GM19455 (cell line): Measurements from ENCODE around the gene EEA1.
A peak's percentile ranks its signal among the peaks of the same experiment; 100 is the strongest.
"Not testable (repeated sequence)": the region's sequence is repeated elsewhere in the genome, so short reads cannot be mapped to it uniquely, and the experiment has no call there.

Source experiments
- ATAC-seq: cut with Tn5 transposase; IDR thresholded peaks from one replicate; pipeline ENCODE4 v1.9.1; 2021; ENCODE audit not compliant: unreplicated experiment

The EEA1 gene

DNA sequence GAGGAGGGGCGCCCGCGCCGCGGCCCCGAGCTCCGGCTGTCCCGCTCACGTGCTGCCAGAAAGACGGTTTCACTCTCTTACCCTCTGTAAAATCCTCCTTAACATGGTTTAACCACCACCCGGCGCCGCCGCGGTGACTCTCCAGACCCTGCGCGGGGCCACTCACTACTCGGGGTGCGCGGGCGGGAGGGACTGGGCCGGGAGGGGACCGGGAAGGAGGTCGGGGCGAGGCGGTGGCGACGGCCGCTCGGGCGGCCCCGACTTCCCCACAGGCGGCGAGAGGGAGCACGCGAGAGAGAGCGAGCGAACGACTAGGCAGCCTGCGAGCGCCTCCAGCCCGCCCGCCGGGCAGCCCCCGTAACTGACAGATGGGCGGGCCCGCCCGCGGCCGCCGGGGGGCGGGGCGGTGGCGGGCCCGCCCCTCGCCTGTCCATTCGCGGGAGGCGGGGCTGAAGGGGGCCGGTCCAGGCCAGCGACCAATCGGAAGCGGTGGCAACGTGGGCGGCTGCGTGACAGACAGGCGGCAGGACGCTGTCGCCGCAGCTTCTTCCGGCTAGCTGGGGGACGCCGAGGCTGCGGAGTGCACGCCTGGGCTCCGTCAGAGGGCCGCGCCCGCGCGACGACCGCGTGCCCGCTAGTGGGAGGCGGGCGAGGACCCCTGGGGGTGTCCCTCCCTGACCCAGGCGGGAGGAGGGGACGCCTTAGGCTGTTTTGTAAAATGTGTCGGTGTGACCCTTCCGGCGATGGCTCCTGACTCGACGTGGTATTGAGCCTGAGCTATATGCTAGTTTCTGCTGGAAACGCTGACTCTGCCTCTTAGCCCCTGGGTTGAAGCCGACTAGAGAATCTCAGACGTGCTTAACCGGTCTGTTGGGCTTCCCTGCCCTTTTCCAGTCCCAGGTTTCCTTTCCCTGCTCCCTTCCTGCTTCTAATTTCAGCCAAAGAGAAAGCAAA, at the start of gene EEA1:
Gene EEA1 (minus strand): TSS at position 334 of the 954 bp plus-strand sequence. CDS start 229 bp downstream, at position 105.
- ATAC-seq, result peak; percentile 89

DNA sequence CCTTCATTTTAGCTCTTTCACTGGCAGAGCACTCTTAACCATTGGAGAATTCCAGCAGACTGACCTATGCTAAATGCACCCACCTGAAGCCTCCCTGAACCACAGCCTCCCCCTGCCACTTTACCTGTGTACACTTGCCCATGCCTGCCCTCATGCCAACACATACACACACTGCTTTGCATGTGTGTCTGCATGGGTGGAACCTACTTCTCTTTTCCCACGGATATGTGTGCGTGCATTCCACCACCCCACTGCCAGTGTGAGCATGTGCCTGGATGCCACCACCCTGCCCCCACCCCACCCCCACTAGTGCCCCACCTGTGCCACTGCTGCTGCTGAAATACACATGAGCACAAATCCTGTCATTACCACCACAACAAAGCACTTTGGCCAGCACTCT, 49.5 kb upstream of the EEA1 start:
- ATAC-seq, result no peak

DNA sequence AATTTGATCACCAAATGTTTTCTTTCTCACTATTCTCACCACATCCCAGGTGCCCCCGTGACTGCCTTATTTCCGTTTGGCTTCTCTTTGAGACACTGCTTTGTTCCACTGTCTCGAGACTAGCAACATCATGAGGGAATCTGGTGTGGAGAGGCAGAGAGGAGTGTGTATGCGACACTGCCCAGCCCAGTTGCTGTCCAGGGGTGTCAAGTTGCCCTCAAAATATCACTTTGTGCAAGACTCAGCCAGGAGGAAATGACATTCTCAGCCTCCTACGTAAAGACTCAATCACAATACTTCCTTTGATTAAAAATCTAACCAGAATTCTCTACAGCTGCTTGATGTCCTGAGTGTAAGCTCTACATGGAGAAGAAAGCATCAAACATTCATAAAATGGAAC, 48.2 kb upstream of the EEA1 start:
- no peak for ATAC-seq

DNA sequence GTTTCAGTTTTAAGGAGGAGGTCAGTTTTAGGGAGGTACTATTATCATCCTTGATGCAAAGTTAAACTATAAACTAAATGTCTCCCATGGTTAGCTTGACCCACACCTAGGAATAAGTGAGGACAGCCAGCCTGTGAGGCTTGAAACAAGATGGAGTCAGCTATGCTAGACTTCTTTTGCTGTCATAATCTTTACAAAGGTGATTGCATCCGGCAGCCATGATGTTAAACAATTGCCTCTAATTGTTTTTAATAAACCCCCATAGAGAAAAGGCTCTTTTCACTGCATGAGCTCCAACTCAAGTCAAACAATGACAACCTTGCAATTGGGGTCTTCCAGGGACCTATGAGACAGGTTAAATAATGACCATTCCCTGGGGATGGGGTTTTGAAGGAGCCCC, 45.7 kb upstream of the EEA1 start:
- ATAC-seq, result no peak

DNA sequence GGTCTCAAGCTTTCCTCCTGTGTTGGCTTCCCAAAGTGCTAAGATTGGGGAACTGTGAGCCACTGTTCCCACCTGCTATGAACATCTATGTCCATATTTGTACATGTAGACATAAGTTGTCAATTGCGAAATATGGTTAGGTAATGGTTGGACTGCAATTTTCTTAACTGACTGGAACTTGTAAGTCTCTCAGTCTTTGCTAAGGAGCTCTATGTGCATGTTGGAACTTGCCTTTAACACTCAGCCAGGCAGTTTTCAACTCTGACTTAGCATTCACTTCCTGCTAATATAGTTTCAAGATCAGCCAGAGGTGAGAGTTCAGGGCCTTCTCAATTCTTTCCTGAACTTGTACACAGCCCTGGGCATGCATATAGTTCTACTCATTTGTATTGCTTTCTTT, 44.5 kb upstream of the EEA1 start:
- ATAC-seq, result peak; percentile 50

DNA sequence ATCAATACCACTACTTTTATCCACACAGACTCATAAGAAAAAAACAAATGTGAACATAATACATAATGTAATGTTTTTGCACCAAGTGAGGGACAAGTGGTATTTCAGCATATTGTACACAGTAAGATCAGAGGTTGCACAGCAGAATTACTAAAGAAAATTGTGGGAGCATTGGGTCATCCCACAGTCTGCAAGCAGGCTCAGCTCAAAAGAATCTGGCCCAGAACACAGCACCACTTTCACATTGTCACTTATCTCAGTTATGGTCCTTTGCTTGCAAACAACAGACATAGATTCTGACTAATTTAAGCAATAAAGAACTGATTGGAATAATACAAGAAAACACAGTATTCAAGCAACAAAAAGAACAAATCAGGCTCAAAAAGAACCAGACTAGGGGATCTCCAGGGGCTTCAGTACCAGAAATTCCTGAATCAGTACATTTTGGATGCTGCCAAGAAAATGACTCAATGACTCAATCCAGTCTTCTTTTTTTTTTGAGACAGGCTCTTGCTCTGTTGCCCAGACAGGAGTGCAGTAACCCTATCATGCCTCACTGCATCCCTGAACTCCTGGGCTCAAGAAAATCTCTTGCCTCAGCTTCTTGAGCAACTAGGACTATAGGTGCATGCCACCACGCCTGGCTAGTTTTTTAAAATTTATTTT, 42.9 kb upstream of the EEA1 start:
- no peak for ATAC-seq

DNA sequence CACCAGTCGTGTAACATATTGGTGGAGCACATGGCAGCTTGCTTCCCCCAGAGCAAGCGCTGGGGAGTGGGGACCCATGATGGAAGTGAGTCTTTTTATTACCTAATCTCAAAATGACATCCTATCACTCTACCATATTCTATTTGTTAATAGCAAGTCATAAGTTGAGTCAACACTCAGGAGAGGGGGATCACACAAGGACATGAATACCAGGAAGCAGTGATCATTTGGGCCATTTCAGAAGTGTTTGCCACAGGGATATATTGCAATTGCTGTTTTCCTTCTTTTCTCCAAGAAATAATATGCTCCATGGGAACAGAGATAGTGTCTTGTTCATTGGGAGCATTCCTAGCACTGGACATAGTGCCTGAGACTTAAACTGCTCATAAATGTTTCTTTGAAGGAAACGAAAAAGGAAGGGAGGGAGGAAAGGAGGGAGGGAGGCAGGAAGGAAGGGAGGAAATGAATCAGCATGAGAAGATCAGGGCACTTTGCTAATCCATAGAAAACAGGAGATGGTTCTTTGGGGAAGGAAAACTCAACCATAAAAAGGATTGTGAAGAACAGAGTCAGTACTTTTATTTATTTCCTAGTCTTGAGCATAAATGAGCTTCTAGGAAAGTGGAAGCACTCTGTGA, 39.2 kb upstream of the EEA1 start:
- ATAC-seq, result no peak

DNA sequence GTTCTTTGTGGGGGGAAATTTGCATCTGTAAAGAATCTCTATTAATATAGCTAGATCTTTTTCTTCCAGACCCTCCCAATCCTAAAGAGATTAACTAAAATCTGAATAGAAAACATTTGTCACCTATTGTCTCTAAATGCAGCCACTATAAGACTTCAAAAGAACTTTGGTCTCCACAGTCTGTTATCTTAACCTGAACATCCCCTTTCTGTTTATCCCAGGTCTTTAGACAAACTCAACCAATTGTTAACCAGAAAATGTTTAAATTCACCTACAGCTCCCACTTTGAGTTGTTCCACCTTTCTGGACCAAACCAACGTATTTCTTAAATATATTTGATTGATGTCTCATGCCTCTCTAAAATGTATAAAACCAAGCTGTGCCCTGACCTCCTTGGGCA, 35.3 kb upstream of the EEA1 start:
- not testable (repeated sequence) for ATAC-seq

DNA sequence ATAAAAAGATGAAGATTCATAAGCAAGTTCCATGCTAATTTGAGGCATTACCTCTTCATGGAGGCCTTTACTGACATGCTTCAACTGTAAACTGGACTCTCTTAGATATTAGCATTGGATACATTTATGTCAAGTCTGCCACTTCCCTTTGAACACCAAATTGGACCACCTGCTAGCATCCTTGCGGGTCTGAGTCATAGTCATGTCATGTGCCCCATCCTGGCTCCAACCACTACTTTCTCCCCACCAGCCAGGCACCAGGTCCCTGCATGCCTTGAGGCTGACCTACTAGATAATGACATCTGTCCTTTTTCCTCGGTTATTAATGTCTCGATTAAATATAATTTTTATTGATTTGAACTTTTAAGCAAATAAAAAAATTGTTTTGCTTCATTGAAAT, 32.9 kb upstream of the EEA1 start:
- no peak for ATAC-seq

DNA sequence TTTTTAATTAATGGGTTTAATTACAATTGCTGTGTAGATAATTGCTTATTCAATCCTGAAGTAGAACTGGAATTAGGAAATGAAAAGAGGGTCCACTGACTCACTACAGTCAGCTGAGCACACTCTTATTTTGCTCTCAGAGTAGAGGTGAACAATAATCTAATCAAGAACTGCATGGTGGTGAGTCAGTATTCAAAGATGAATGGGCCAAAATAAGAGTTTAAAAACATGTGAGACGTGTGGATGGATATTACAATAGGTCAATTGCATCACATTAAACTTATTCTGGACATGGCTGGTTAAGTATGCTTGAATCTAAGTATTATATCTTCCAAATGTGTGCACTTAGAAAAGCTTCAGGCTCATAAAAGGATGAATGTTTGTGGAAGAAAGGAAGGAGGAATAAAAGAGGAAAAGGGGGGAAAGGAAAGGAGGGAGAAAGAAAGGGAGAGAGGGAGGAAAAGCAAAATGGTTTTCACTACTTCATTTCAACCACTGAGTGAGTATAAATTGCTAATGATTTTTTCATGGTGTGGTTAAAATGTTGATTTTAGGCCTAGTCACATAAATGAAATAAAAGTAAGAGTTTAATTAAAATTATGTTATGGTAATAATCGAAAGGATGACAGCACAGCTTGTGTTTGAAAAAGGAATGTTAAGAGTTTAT, 27.0 kb upstream of the EEA1 start:
- no peak for ATAC-seq

DNA sequence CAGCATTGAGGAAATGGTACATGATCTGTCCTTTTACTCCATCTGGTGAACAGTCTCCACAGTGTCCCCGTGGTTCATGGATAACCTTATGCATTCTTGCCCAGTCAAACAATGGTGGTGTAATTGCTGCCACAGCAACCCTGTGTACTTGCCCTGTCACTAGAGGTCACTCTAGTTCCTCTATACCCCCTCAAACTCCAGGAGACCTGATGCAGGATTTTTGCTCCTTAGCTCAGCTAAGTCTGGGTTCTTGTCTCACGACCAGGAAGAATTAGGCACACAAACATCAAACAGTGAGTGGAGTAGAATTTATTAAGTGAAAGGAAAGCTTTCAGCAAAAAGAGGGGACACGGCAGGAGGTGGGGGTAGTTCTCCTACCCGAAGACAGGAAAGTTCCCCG, 24.7 kb upstream of the EEA1 start:
- ATAC-seq, result no peak

DNA sequence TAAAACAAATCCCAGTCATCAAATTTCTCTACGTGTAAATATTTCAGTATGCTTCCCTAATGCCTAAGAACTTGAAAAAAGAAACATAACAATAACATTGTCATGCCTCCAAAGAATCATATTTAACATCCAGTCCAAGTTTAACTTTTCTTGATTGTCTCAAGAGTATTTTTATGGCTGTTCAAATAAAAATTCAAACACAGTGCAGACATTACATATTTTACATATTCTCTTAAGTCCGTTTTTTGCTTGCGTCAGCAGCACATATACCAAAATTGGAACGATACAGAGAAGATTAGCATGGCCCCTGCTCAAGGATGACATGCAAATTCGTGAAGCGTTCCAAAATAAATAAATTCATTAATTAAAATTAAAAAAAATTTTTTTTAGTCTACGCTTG, 23.3 kb upstream of the EEA1 start:
- ATAC-seq, result no peak

DNA sequence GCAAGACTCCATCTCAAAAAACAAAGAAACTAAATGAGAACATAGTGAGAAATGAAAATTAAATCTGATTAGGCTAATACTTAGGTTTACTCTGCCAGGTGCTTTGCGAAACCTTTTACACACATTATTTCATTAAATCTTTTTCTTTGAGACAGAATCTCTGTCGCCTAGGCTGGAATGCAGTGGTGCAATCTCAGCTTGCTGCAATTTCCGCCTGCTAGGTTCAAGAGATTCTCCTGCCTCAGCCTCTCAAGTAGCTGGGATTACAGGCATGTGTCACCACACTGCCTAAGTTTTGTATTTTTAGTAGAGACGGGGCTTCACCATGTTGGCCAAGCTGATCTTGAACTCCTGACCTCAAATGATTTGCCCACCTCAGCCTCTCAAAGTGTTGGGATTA, 21.9 kb upstream of the EEA1 start:
- ATAC-seq, result no peak

DNA sequence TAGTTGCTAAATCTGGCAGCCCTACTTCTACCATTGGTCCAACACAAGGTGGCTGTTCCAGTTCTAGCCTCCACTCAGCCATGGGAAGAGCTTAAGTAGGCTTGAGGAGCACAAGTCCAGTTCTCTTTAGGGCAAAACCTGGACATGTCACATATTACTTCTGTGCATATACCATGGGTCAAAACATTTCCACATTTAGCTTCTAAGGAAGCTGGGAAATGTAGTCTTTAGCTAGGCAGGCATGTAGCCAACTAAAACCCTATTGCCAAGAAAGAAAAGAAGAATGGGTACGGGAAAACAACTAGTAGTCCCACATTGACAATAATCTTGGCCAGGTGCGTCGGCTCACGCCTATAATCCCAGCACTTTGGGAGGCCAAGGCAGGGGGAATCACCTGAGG, 20.9 kb upstream of the EEA1 start:
- ATAC-seq, result no peak

DNA sequence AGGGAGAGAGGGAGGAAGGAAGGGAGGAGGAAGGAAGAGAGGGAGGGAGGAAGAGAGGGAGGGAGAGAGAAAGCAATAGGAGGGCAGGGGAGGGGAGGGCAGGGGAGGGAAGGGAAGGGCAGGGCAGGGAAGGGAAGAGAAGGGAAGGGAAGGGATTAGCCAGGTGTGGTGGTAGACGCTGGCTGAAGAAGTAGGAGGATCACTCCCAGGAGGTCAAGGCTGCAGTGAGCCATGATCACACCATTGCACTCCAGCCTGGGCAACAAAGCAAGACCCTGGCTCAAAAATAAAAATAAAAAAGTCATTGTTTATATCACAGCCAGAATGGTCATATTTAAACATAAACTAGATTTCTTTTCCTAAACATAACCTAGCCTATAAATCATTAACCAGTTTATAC, 20.4 kb upstream of the EEA1 start:
- no peak for ATAC-seq

DNA sequence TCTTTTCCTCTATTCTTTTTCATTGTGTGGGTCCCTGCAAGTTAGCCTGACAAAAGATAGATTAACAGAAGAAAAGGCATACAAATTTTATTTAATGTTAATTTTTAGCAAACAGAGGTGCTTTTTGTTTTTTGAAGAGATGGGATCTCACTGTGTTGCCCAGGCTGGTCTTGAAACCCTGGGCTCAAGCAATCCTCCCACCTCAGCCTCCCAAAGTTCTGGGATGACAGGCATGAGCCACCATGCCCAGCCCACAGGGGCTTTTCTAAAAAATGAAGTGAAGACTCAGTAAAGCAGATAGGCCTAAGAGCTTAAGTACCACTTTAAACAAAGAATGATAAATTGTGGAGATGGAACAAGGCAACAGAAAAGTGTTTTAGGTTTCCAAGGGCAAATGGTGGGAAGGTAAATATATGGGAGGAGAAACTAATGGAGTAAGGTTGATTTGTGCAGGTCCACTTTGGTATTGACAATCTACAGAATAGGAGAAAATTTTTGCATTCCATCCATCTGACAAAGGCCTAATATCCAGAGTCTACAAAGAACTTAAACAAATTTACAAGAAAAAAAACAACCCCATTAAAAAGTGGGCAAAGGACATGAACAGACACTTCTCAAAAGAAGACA, 18.6 kb upstream of the EEA1 start:
- ATAC-seq, result no peak

DNA sequence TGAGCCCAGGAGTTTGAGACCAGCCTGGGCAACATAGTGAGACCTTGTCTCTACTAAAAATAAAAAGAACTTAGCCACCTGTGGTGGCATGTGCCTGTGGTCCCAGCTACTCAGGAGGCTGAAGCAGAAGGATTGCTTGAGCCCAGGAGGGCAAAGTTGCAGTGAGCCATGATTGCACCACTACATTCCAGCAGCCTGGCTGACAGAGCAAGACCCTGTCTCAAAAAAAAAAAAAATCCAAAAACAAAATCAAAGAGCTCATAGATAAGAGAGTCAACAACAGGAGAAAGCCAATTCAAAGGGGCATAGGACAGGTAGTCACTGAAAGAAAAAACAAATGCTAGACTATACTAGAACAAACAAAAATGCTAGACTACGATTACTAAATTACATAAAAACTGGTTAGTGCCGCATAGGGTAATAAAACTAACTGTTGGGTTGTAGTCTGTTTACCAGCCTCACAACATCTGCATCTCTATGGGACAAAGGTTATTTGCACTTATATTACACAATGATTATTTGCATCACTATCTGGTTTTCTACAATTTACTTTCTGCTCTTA, 16.6 kb upstream of the EEA1 start:
- no peak for ATAC-seq

DNA sequence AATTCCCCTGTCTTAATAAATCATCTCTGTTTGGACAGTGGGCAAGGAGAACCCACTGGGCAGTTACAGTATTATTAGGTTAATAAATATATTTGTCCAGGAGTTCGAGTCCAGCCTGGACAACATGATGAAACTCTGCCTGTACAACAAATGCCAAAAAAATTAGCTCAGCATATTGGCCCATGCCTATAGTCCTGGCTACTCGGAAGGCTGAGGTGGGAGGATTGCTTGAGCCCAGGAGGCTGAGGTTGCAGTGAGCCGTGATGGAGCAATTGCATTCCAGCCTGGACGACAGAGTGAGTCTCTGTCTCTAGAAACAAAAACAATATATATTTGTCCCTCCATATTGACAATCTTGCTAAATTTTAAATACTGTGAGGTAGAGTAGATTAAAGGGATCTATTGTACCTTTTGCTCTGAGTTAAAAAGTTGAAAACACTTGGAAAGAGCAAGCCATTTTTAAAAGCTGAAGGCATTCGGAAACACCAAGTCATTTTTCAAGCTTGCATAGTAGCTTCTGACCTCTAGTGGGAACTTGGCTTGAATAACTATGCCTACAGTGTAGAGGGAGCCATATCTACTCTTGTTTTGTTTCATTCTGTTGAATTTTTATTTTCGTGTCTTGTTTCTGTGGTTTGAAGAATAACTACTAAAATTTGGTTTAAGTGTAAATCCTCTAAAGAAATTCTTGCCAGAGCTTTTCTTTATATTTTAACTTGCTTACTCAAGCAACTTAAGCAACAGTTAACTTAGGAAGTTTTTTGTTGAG, 14.6 kb upstream of the EEA1 start:
- ATAC-seq, result no peak

DNA sequence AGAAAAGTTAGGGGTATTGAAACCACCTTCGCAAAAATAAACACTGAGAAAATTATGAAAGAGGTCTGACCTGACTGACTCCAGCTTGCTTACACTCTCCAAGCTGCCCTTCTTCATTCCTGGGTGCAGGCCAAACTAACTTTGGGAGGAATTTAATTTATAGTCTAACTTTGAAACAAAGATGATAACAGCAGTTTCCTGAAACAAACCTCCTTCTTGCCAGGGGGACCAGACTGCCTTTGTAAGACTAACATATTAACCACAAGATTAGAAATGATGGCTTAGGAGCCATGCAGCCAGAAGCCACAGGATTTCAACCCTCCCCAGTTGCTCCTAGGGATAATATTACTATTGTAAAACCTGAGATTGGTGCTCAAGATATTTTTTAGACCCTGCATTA, 13.8 kb upstream of the EEA1 start:
- ATAC-seq, result no peak

DNA sequence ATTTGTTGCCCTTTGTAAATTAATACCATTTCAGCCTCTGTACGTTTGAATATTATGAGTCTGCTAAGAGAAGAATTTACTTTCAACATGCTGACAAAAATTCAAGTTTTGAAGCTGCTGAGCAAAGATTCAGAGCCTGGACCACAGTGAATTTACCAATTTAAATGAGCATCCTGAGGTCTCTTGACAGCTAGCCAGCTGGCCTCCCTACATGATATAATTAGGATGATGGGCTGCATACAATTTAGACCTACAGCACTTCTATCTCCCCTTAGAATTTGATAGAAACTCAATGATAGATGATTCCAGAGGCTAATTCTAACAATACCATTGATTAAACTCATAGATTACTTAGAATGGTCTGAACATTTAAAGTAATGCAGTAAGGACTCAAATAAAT, 10.0 kb upstream of the EEA1 start:
- ATAC-seq, result no peak
